Tibial nerve (tissue), 4 donors: Measurements from ENCODE around the gene SIK2.

Experiments used
- CTCF ChIP-seq, 5 experiments: fragments of 200-600 bp in 3 of 5; fragments of 450-650 bp in 2 of 5; sonication (generic) in 3 of 5; IDR thresholded peaks; one replicate each; pipeline ENCODE4 v1.5.1; 2016 to 2019; ENCODE audit warnings: antibody characterized with exemption in 5 of 5, mild to moderate bottlenecking in 3 of 5, moderate library complexity in 2 of 5
- EP300 ChIP-seq, 2 donors: sonication (generic); formaldehyde crosslinking; IDR thresholded peaks; one replicate each; pipeline ENCODE4 v1.6.1; 2017; ENCODE audit warnings: antibody characterized with exemption in 2 of 2, mild to moderate bottlenecking in 1 of 2

GRCh38 chr11:111718859-111719258 lies 116.6 kb downstream of the SIK2 start:
- TF ChIP-seq CTCF (IDR thresholded peaks at IDR 0.05) (no peak), EP300 (IDR thresholded peaks at IDR 0.05) (no peak)
